Measurements from ENCODE around the gene STARD10.

DNA sequence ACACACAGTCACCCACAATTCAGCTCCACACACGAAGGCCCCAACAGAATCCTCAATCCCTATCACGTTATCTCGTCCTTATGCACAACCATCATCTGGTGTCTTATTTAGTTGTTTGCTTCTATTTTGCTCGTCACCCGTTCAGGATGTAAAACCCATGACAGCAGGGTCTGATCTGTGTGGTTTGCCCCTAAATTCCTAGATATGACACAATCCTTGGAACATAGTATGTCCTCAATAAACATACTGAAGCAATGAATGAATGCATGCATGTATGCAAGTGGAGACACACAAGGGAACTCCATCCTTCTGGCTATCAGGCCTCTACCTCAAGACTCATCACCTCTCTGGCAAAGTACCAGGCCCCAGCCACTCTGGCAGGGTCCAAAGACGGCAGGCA lies 20.2 kb downstream of the STARD10 start:
- TF ChIP-seq, protein P1, sequence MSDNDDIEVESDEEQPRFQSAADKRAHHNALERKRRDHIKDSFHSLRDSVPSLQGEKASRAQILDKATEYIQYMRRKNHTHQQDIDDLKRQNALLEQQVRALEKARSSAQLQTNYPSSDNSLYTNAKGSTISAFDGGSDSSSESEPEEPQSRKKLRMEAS (IDR thresholded peaks at IDR 0.05), result no peak
- no peak for TF ChIP-seq YY1 (IDR thresholded peaks at IDR 0.05)
- TF ChIP-seq HNF4G (IDR thresholded peaks at IDR 0.05), result no peak
- TF ChIP-seq, protein P2, sequence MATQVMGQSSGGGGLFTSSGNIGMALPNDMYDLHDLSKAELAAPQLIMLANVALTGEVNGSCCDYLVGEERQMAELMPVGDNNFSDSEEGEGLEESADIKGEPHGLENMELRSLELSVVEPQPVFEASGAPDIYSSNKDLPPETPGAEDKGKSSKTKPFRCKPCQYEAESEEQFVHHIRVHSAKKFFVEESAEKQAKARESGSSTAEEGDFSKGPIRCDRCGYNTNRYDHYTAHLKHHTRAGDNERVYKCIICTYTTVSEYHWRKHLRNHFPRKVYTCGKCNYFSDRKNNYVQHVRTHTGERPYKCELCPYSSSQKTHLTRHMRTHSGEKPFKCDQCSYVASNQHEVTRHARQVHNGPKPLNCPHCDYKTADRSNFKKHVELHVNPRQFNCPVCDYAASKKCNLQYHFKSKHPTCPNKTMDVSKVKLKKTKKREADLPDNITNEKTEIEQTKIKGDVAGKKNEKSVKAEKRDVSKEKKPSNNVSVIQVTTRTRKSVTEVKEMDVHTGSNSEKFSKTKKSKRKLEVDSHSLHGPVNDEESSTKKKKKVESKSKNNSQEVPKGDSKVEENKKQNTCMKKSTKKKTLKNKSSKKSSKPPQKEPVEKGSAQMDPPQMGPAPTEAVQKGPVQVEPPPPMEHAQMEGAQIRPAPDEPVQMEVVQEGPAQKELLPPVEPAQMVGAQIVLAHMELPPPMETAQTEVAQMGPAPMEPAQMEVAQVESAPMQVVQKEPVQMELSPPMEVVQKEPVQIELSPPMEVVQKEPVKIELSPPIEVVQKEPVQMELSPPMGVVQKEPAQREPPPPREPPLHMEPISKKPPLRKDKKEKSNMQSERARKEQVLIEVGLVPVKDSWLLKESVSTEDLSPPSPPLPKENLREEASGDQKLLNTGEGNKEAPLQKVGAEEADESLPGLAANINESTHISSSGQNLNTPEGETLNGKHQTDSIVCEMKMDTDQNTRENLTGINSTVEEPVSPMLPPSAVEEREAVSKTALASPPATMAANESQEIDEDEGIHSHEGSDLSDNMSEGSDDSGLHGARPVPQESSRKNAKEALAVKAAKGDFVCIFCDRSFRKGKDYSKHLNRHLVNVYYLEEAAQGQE (IDR thresholded peaks at IDR 0.05), result no peak
- TF ChIP-seq, protein P3, sequence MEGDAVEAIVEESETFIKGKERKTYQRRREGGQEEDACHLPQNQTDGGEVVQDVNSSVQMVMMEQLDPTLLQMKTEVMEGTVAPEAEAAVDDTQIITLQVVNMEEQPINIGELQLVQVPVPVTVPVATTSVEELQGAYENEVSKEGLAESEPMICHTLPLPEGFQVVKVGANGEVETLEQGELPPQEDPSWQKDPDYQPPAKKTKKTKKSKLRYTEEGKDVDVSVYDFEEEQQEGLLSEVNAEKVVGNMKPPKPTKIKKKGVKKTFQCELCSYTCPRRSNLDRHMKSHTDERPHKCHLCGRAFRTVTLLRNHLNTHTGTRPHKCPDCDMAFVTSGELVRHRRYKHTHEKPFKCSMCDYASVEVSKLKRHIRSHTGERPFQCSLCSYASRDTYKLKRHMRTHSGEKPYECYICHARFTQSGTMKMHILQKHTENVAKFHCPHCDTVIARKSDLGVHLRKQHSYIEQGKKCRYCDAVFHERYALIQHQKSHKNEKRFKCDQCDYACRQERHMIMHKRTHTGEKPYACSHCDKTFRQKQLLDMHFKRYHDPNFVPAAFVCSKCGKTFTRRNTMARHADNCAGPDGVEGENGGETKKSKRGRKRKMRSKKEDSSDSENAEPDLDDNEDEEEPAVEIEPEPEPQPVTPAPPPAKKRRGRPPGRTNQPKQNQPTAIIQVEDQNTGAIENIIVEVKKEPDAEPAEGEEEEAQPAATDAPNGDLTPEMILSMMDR (IDR thresholded peaks at IDR 0.05; ENCODE audit: low read depth, low read length, missing input control), result no peak
- no peak for TF ChIP-seq SP1 (IDR thresholded peaks at IDR 0.05)
- no peak for TF ChIP-seq FOXA2 (IDR thresholded peaks at IDR 0.05)
- TF ChIP-seq RAD21 (IDR thresholded peaks at IDR 0.05), result no peak
- TF ChIP-seq GABPA (IDR thresholded peaks at IDR 0.05 in 1 of 2, conservative IDR thresholded peaks at IDR 0.05 in 1 of 2), result no peak
